HCT116 (cell line): ENCODE results near the gene DCK.

Experiments
- CTCF ChIP-seq, 3 experiments: fragments of 200-600 bp in 1 of 3; sonication (generic) in 1 of 3; IDR thresholded peaks in 2 of 3; conservative IDR thresholded peaks in 1 of 3; 2 replicates each; pipeline ENCODE4 v1.5.1; 2012 to 2017; ENCODE audit warnings: low read depth in 2 of 3, low read length in 2 of 3, antibody characterized with exemption in 1 of 3, borderline replicate concordance in 1 of 3, control low read depth in 1 of 3, mild to moderate bottlenecking in 1 of 3, mixed read lengths in 1 of 3, mixed run types in 1 of 3, moderate library complexity in 1 of 3; ENCODE audit not compliant: insufficient read depth in 1 of 3
- POLR2AphosphoS5 ChIP-seq: IDR thresholded peaks from 2 replicates; pipeline ENCODE4 v1.6.1; 2011; ENCODE audit warnings: mild to moderate bottlenecking, low read depth, low read length, moderate library complexity

DNA sequence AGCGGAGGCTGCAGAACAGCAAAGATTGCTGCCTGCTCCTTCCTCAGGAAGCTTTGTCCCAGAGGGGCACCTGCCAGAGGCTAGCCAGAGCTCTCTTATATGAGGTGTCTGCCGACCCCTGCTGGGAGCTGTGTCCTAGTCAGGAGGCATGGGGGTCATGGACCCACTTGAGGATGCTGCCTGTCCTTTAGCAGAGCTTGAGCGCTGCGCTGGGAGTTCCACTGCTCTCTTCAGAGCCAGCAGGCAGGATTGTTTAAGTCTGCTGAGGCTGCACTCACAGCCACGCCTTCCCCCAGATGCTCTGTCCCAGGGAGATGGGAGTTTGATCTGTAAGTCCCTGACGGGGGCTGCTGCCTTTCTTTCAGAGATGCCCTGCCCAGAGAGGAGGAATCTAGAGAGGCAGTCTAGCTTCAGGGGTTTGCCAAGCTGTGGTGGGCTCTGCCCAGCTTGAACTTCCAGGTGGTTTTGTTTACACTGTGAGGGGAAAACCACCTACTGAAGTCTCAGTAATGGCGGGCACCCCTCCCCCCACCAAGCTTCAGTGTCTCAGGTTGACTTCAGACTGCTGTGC lies 10.9 kb downstream of the DCK start:
- TF ChIP-seq CTCF (IDR thresholded peaks at IDR 0.05 in 2 of 3, conservative IDR thresholded peaks at IDR 0.05 in 1 of 3; ENCODE audit: borderline replicate concordance in 1 of 3, insufficient read depth in 1 of 3, low read depth in 2 of 3, low read length in 2 of 3), result no peak
- TF ChIP-seq POLR2AphosphoS5, result no peak
